ENCODE measurements around the gene MKNK1. TPM values are rescaled to one million over a fixed set of nuclear protein-coding genes. Genes with fewer than 3 reads are reported as not detected.

Gene MKNK1
- total and polyA plus RNA-seq, 2 of the 8 experiments (the other 6 are each of a cell fraction or from before 2014, with no cell fraction given) = 13.9 to 21.5 TPM

DNA sequence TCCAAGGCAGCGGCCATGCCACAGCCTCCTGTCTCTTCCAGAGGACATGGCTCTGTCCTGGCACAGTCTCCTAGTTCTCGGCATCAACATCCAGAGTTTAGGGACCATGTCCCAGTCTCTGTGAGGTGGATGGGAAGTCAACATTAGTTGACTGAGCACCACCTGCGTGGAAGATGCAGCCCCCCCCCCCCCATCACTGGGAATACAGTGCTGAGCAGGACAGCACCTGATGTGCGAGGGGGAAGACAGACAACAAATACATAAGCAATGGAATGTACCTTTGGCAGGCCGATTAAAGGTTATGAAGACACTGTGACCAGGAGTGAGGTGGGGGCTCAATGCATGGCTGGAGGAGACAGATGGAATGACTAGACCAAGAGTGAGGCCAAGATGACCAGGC lies 79.2 kb downstream of the MKNK1 start:
- peak overlapping the region; percentile 46; the same call in 1 of the 2 replicates for H2BK12ac ChIP-seq (ENCODE audit: low read depth, low read length)
- WGBS, 2 experiments (ENCODE audit: extremely low coverage in 1 of 2, insufficient coverage in 1 of 2, insufficient read length in 1 of 2, insufficient replicate concordance in 2 of 2, low coverage in 1 of 2, low lambda C conversion rate in 2 of 2, missing lambda C conversion rate in 1 of 2) = 70% methylated on average over 5 of the region's 5 CpGs; no CpG with 5 or more reads in 1 of the 2 experiments

More for the DNA sequence above, 79.2 kb downstream of the MKNK1 start:
- Histone ChIP-seq H3K56ac (replicated peaks; ENCODE audit: insufficient read length, low read depth, low read length) (no peak overlapping the region), H2AK5ac (ENCODE audit: low read depth, low read length) (no peak overlapping the region), H3K23ac (ENCODE audit: insufficient read length) (no peak overlapping the region), H3K14ac (ENCODE audit: insufficient read length) (no peak overlapping the region), H3K27ac (ENCODE audit: low read depth, low read length) (no peak overlapping the region), H4K8ac (ENCODE audit: extremely low read depth, insufficient read depth, low read length) (no peak overlapping the region), H3K4me3 (ENCODE audit: extremely low read depth in 1 of 4, insufficient read depth in 2 of 4, low read depth in 3 of 4, low read length in 4 of 4) (peak overlapping the region in 1 of 4 experiments; percentile 21; a peak in 1 of 8 replicates), H2BK15ac (ENCODE audit: low read length) (no peak overlapping the region), H3K79me1 (ENCODE audit: low read depth, low read length) (no peaks in the 10 kb centered on the region), H2BK120ac (replicated peaks; ENCODE audit: low read depth, low read length) (no peak overlapping the region), H3K4me2 (ENCODE audit: insufficient read depth in 1 of 2, low read depth in 2 of 2, low read length in 2 of 2) (peak overlapping the region; percentile 48 to 50), H3K9me3 (ENCODE audit: insufficient read depth in 2 of 2, low read depth in 1 of 2, low read length in 1 of 2) (no peaks in the 10 kb centered on the region), H3K23me2 (ENCODE audit: low read depth, low read length) (no peaks in the 10 kb centered on the region), H2BK20ac (ENCODE audit: low read length) (no peak overlapping the region), H3K27me3 (replicated peaks in 1 of 4; ENCODE audit: control insufficient read depth in 3 of 4, extremely low read depth in 1 of 4, insufficient read depth in 3 of 4, low read length in 3 of 4) (peaks cover 13 to 68% (median 52%) of the 10 kb centered on the region in 4 experiments), H3K36me3 (ENCODE audit: control insufficient read depth in 2 of 4, insufficient read depth in 4 of 4, low read length in 3 of 4) (no peaks in the 10 kb centered on the region), H4K20me1 (replicated peaks in 1 of 2; ENCODE audit: control insufficient read depth in 1 of 2, insufficient read depth in 2 of 2, low read length in 2 of 2) (peaks cover 1 to 2% of the 10 kb centered on the region in 2 experiments), H4K5ac (ENCODE audit: insufficient read length, low read depth, low read length) (no peak overlapping the region), H3K4ac (replicated peaks; ENCODE audit: insufficient read length, low read depth, low read length) (no peak overlapping the region), H2AFZ (ENCODE audit: low read length) (no peak overlapping the region), H3K18ac (ENCODE audit: extremely low read depth, low read length) (peak overlapping the region; percentile 36; the same call in 1 of the 2 replicates), H3K79me2 (ENCODE audit: control insufficient read depth in 1 of 2, insufficient read depth in 2 of 2, low read length in 2 of 2) (no peaks in the 10 kb centered on the region), H2BK5ac (ENCODE audit: low read depth, low read length) (0 out of 2 replicates have a peak overlapping the region, but pooled peaks have one; percentile 17), H4K91ac (replicated peaks; ENCODE audit: insufficient read length, low read length) (no peak overlapping the region), H3K9ac (replicated peaks in 1 of 4; ENCODE audit: extremely low read depth in 1 of 4, low read depth in 3 of 4, low read length in 3 of 4) (no peak overlapping the region), H3K4me1 (replicated peaks in 1 of 4; ENCODE audit: control insufficient read depth in 3 of 4, insufficient read depth in 4 of 4, low read length in 3 of 4) (peaks cover 17 to 47% (median 26%) of the 10 kb centered on the region in 4 experiments)
- CTCF ChIA-PET (ENCODE audit: partially characterized antibody) = interaction anchor here (1.3 to 18.9 kb wide), 7 partner anchors 5 to 76 kb away, joined by 3 to 322 read pairs (median 163); partner anchors contain the start of genes DMBX1 and KNCN
- POLR2A ChIA-PET (ENCODE audit: partially characterized antibody) = no interaction called here
- FAIRE-seq (no peak), DNase-seq (ENCODE audit: low read depth in 1 of 2, low spot score in 2 of 2) (peak in 1 of 2 experiments; percentile 47)
- TF ChIP-seq CHD1 (IDR thresholded peaks at IDR 0.05; ENCODE audit: low read depth, low read length) (no peak), SUZ12 (IDR thresholded peaks at IDR 0.05; ENCODE audit: low read length) (0 out of 2 replicates have a peak, but pooled peaks have one; percentile 16)

All from H1 (cell line).